ENCODE data around the gene FBXW11.

DNA sequence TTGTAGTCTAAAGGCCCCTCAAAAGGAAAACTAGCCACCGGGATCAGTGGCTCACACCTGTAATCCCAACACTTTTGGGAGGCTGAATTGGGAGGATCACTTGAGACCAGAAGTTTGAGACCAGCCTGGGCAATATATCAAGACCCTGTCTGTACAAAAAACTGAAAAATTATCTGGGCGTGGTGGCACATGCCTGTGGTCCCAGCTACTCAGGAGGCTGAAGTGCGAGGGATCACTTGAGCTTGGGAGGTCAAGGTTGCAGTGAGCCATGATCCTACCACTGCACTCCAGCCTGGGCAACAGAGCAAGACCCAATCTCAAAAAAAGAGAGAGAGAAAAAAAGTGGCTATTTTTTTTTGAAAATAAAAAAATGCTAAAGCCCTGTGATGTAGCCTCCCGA lies 55.2 kb downstream of the FBXW11 start:
- TF ChIP-seq CTCF (IDR thresholded peaks at IDR 0.05; ENCODE audit: insufficient read depth, low read length) (no peak), GABPA (IDR thresholded peaks at IDR 0.05; ENCODE audit: low read depth) (no peak)
- TF ChIP-seq, protein P1, sequence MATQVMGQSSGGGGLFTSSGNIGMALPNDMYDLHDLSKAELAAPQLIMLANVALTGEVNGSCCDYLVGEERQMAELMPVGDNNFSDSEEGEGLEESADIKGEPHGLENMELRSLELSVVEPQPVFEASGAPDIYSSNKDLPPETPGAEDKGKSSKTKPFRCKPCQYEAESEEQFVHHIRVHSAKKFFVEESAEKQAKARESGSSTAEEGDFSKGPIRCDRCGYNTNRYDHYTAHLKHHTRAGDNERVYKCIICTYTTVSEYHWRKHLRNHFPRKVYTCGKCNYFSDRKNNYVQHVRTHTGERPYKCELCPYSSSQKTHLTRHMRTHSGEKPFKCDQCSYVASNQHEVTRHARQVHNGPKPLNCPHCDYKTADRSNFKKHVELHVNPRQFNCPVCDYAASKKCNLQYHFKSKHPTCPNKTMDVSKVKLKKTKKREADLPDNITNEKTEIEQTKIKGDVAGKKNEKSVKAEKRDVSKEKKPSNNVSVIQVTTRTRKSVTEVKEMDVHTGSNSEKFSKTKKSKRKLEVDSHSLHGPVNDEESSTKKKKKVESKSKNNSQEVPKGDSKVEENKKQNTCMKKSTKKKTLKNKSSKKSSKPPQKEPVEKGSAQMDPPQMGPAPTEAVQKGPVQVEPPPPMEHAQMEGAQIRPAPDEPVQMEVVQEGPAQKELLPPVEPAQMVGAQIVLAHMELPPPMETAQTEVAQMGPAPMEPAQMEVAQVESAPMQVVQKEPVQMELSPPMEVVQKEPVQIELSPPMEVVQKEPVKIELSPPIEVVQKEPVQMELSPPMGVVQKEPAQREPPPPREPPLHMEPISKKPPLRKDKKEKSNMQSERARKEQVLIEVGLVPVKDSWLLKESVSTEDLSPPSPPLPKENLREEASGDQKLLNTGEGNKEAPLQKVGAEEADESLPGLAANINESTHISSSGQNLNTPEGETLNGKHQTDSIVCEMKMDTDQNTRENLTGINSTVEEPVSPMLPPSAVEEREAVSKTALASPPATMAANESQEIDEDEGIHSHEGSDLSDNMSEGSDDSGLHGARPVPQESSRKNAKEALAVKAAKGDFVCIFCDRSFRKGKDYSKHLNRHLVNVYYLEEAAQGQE (IDR thresholded peaks at IDR 0.05; ENCODE audit: insufficient replicate concordance, low read depth), result no peak
